ENCODE results near the gene RSPO4.

Gene RSPO4

DNA sequence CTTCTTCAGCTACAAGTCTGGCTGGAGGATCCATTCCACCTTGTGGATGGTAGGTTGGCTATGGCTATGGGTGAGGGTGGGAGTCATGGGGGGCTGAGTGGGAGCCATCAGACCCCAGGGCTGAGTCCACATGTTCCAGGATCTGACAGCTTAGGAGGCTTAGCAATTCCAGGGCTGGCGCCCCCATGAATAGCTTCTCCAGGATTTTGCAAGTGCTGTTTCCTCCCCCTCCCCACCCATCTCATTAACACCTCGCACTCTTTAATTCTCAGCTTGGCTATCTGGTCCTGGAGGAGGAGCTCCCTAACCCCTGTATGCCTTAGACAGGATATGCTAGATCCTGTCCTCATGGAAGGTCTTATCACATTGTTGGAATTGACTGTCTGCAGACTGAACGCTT lies 47.0 kb downstream of the RSPO4 start:
- WGBS (ENCODE audit: insufficient coverage): 76% methylated on average over 3 of the region's 3 CpGs
- Histone ChIP-seq H3K9me3 (ENCODE audit: control extremely low read depth in 1 of 5, control insufficient read depth in 4 of 5, insufficient read depth in 2 of 5, low read depth in 1 of 5, low read length in 4 of 5) (no peaks in the 10 kb centered on the region), H3K27ac (ENCODE audit: insufficient read depth in 1 of 2, low read depth in 1 of 2, low read length in 2 of 2, poor library complexity in 1 of 2, severe bottlenecking in 2 of 2) (no peak overlapping the region), H3K4me1 (ENCODE audit: control extremely low read depth in 1 of 4, control insufficient read depth in 4 of 4, insufficient read depth in 4 of 4, low read length in 3 of 4) (peaks cover 0 to 7% (median 1%) of the 10 kb centered on the region in 4 experiments), H3K27me3 (replicated peaks in 2 of 5; ENCODE audit: control insufficient read depth in 4 of 5, insufficient read depth in 5 of 5, low read length in 4 of 5) (peaks cover 0 to 14% (median 4%) of the 10 kb centered on the region in 5 experiments), H3K4me3 (ENCODE audit: control insufficient read depth in 1 of 7, extremely low read depth in 1 of 7, insufficient read depth in 4 of 7, low read depth in 2 of 7, low read length in 6 of 7) (no peak overlapping the region), H3K36me3 (ENCODE audit: control insufficient read depth in 4 of 4, insufficient read depth in 4 of 4, low read length in 3 of 4) (no peaks in the 10 kb centered on the region)
- DNase-seq: no peak
- ChIA-PET POLR2A (no interaction called here), CTCF (interaction anchor here (0.7 to 5.7 kb wide), 17 partner anchors 9 to 371 kb away, joined by 3 to 143 read pairs (median 5); partner anchors contain the start of gene FAM110A)

GRCh38 chr20:953742-954141 lies 48.4 kb downstream of the RSPO4 start:
- peaks cover 0 to 14% (median 4%) of the 10 kb centered on the region in 5 experiments for H3K27me3 ChIP-seq (replicated peaks in 2 of 5; ENCODE audit: control insufficient read depth in 4 of 5, insufficient read depth in 5 of 5, low read length in 4 of 5)
- peaks cover 0 to 2% (median 0%) of the 10 kb centered on the region in 4 experiments for H3K4me1 ChIP-seq (ENCODE audit: control extremely low read depth in 1 of 4, control insufficient read depth in 4 of 4, insufficient read depth in 4 of 4, low read length in 3 of 4)
- no peaks in the 10 kb centered on the region for H3K9me3 ChIP-seq (ENCODE audit: control extremely low read depth in 1 of 5, control insufficient read depth in 4 of 5, insufficient read depth in 2 of 5, low read depth in 1 of 5, low read length in 4 of 5)
- no peak overlapping the region for H3K27ac ChIP-seq (ENCODE audit: insufficient read depth in 1 of 2, low read depth in 1 of 2, low read length in 2 of 2, poor library complexity in 1 of 2, severe bottlenecking in 2 of 2)
- POLR2A ChIA-PET: no interaction called here
- H3K4me3 ChIP-seq (ENCODE audit: control insufficient read depth in 1 of 7, extremely low read depth in 1 of 7, insufficient read depth in 4 of 7, low read depth in 2 of 7, low read length in 6 of 7): no peak overlapping the region
- WGBS (ENCODE audit: insufficient coverage): 24% methylated on average over 9 of the region's 11 CpGs
- DNase-seq: peak in 2 of 3 donors; percentile 19 to 23
- CTCF ChIA-PET: interaction anchor here (0.9 to 4.6 kb wide), 3 partner anchors 14 to 138 kb away, joined by 4 to 36 read pairs (median 18); no protein-coding TSS in a partner anchor
- H3K36me3 ChIP-seq (ENCODE audit: control insufficient read depth in 4 of 4, insufficient read depth in 4 of 4, low read length in 3 of 4): no peaks in the 10 kb centered on the region

DNA sequence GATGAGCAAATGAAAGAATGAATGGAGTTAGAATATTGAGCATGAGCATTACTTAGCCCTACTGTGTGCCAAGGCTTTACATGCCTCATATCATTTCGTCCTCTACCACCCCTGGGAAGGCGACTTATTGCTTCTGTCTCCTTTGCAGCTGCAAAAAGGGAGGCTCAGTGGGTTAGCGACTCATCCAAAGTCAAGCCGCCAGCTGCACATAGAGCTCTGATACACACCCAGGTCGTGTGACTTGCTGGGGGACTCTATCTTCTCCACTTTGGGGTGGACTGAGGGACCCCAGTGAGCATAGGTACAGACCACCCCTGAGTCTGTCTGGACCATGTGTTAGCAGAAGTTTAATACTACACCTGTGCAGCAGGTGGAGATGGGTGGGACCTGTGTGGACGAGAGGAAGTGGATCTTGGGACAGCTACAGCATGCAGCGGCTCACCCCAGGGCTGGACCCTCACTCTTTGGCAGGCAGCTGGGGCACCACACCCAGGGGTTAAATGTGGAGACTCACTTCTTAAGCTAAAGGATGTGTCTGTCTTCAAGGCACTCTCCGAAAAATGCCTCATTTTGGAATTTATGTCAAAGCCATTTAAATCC lies 49.8 kb downstream of the RSPO4 start:
- Histone ChIP-seq H3K4me1 (ENCODE audit: control extremely low read depth in 1 of 4, control insufficient read depth in 4 of 4, insufficient read depth in 4 of 4, low read length in 3 of 4) (peaks cover 0 to 2% (median 0%) of the 10 kb centered on the region in 4 experiments), H3K36me3 (ENCODE audit: control insufficient read depth in 4 of 4, insufficient read depth in 4 of 4, low read length in 3 of 4) (no peaks in the 10 kb centered on the region), H3K9me3 (ENCODE audit: control extremely low read depth in 1 of 5, control insufficient read depth in 4 of 5, insufficient read depth in 2 of 5, low read depth in 1 of 5, low read length in 4 of 5) (peaks cover 0 to 3% (median 0%) of the 10 kb centered on the region in 5 experiments), H3K27me3 (replicated peaks in 2 of 5; ENCODE audit: control insufficient read depth in 4 of 5, insufficient read depth in 5 of 5, low read length in 4 of 5) (peaks cover 0 to 14% (median 4%) of the 10 kb centered on the region in 5 experiments), H3K4me3 (ENCODE audit: control insufficient read depth in 1 of 7, extremely low read depth in 1 of 7, insufficient read depth in 4 of 7, low read depth in 2 of 7, low read length in 6 of 7) (no peak overlapping the region), H3K27ac (ENCODE audit: insufficient read depth in 1 of 2, low read depth in 1 of 2, low read length in 2 of 2, poor library complexity in 1 of 2, severe bottlenecking in 2 of 2) (no peak overlapping the region)
- no peak for DNase-seq
- CTCF ChIA-PET: interaction anchor here (0.7 to 4.6 kb wide), 5 partner anchors 9 to 137 kb away, joined by 3 to 18 read pairs (median 3); no protein-coding TSS in a partner anchor
- POLR2A ChIA-PET: no interaction called here
- WGBS (ENCODE audit: insufficient coverage): 92% methylated on average over 7 of the region's 8 CpGs

GRCh38 chr20:951384-952169 lies 50.5 kb downstream of the RSPO4 start:
- Histone ChIP-seq H3K4me1 (ENCODE audit: control extremely low read depth in 1 of 4, control insufficient read depth in 4 of 4, insufficient read depth in 4 of 4, low read length in 3 of 4) (peaks cover 0 to 2% (median 0%) of the 10 kb centered on the region in 4 experiments), H3K4me3 (ENCODE audit: control insufficient read depth in 1 of 7, extremely low read depth in 1 of 7, insufficient read depth in 4 of 7, low read depth in 2 of 7, low read length in 6 of 7) (no peak overlapping the region), H3K36me3 (ENCODE audit: control insufficient read depth in 4 of 4, insufficient read depth in 4 of 4, low read length in 3 of 4) (no peaks in the 10 kb centered on the region), H3K27me3 (replicated peaks in 2 of 5; ENCODE audit: control insufficient read depth in 4 of 5, insufficient read depth in 5 of 5, low read length in 4 of 5) (peaks cover 0 to 14% (median 4%) of the 10 kb centered on the region in 5 experiments), H3K9me3 (ENCODE audit: control extremely low read depth in 1 of 5, control insufficient read depth in 4 of 5, insufficient read depth in 2 of 5, low read depth in 1 of 5, low read length in 4 of 5) (peaks cover 0 to 3% (median 0%) of the 10 kb centered on the region in 5 experiments), H3K27ac (ENCODE audit: insufficient read depth in 1 of 2, low read depth in 1 of 2, low read length in 2 of 2, poor library complexity in 1 of 2, severe bottlenecking in 2 of 2) (no peak overlapping the region)
- CTCF ChIA-PET: interaction anchor here (0.8 to 4.6 kb wide), 4 partner anchors 10 to 136 kb away, joined by 3 to 18 read pairs (median 4); no protein-coding TSS in a partner anchor
- no peak for DNase-seq
- POLR2A ChIA-PET: no interaction called here
- 87% methylated on average over 16 of the region's 21 CpGs for WGBS (ENCODE audit: insufficient coverage)

- no peak for DNase-seq
- Histone ChIP-seq H3K27ac (ENCODE audit: insufficient read depth in 1 of 2, low read depth in 1 of 2, low read length in 2 of 2, poor library complexity in 1 of 2, severe bottlenecking in 2 of 2) (no peak overlapping the region), H3K36me3 (ENCODE audit: control insufficient read depth in 4 of 4, insufficient read depth in 4 of 4, low read length in 3 of 4) (no peaks in the 10 kb centered on the region), H3K27me3 (replicated peaks in 2 of 5; ENCODE audit: control insufficient read depth in 4 of 5, insufficient read depth in 5 of 5, low read length in 4 of 5) (peaks cover 0 to 6% (median 0%) of the 10 kb centered on the region in 5 experiments), H3K4me3 (ENCODE audit: control insufficient read depth in 1 of 7, extremely low read depth in 1 of 7, insufficient read depth in 4 of 7, low read depth in 2 of 7, low read length in 6 of 7) (no peak overlapping the region), H3K9me3 (ENCODE audit: control extremely low read depth in 1 of 5, control insufficient read depth in 4 of 5, insufficient read depth in 2 of 5, low read depth in 1 of 5, low read length in 4 of 5) (peaks cover 0 to 3% (median 0%) of the 10 kb centered on the region in 5 experiments), H3K4me1 (ENCODE audit: control extremely low read depth in 1 of 4, control insufficient read depth in 4 of 4, insufficient read depth in 4 of 4, low read length in 3 of 4) (peaks cover 0 to 2% (median 0%) of the 10 kb centered on the region in 4 experiments)
- ChIA-PET CTCF (interaction anchor here (0.8 to 4.6 kb wide), 2 partner anchors 32 to 134 kb away, joined by 4 to 18 read pairs; no protein-coding TSS in a partner anchor), POLR2A (no interaction called here)
- 96% methylated on average over 6 of the region's 7 CpGs for whole genome bisulfite sequencing (ENCODE audit: insufficient coverage)
Measured at GRCh38 chr20:949717-950116, 52.4 kb downstream of the RSPO4 start.

DNA sequence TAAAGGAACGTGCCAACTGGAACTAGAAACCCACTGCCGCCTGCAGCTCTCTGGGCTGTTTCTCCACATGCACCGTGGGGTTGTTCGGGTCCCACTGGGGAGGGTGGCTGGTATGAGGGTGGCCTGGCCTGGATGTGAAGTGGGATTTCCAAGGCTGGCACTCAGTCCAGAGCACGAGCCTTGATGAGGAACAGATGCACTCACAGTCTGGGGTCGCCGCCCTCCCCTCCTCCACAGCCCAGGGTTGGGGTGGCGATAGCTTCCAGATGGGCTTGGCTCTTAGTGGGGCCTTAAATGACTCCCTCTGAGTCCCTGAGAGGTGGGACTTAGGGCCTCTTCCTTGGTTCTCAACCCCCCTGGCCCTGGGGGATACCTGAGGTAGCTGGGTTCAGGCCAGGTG lies 55.3 kb downstream of the RSPO4 start:
- peaks cover 0 to 3% (median 0%) of the 10 kb centered on the region in 5 experiments for H3K9me3 ChIP-seq (ENCODE audit: control extremely low read depth in 1 of 5, control insufficient read depth in 4 of 5, insufficient read depth in 2 of 5, low read depth in 1 of 5, low read length in 4 of 5)
- CTCF ChIA-PET: interaction anchor here (0.6 to 1.1 kb wide), 3 partner anchors 9 to 24 kb away, joined by 3 to 7 read pairs (median 4); no protein-coding TSS in a partner anchor
- H3K4me3 ChIP-seq (ENCODE audit: control insufficient read depth in 1 of 7, extremely low read depth in 1 of 7, insufficient read depth in 4 of 7, low read depth in 2 of 7, low read length in 6 of 7): no peak overlapping the region

More for the DNA sequence above, 55.3 kb downstream of the RSPO4 start:
- Histone ChIP-seq H3K27ac (ENCODE audit: insufficient read depth in 1 of 2, low read depth in 1 of 2, low read length in 2 of 2, poor library complexity in 1 of 2, severe bottlenecking in 2 of 2) (no peak overlapping the region), H3K27me3 (replicated peaks in 2 of 5; ENCODE audit: control insufficient read depth in 4 of 5, insufficient read depth in 5 of 5, low read length in 4 of 5) (peaks cover 0 to 2% (median 0%) of the 10 kb centered on the region in 5 experiments), H3K36me3 (ENCODE audit: control insufficient read depth in 4 of 4, insufficient read depth in 4 of 4, low read length in 3 of 4) (no peaks in the 10 kb centered on the region), H3K4me1 (ENCODE audit: control extremely low read depth in 1 of 4, control insufficient read depth in 4 of 4, insufficient read depth in 4 of 4, low read length in 3 of 4) (no peaks in the 10 kb centered on the region)
- DNase-seq: no peak
- POLR2A ChIA-PET: no interaction called here
- WGBS (ENCODE audit: insufficient coverage): 98% methylated on average over 5 of the region's 8 CpGs

Measured in common myeloid progenitor, CD34-positive (primary cell).